HG03521 (cell line): ENCODE results near the gene CFAP210.

Source experiments
- ATAC-seq: cut with Tn5 transposase; IDR thresholded peaks from one replicate; pipeline ENCODE4 v1.9.1; 2021; ENCODE audit warnings: mild to moderate bottlenecking, moderate library complexity; ENCODE audit not compliant: unreplicated experiment

The CFAP210 gene

GRCh38 chr2:169673921-169674320 is 20.3 kb downstream of the CFAP210 start:
- ATAC-seq, result no peak

DNA sequence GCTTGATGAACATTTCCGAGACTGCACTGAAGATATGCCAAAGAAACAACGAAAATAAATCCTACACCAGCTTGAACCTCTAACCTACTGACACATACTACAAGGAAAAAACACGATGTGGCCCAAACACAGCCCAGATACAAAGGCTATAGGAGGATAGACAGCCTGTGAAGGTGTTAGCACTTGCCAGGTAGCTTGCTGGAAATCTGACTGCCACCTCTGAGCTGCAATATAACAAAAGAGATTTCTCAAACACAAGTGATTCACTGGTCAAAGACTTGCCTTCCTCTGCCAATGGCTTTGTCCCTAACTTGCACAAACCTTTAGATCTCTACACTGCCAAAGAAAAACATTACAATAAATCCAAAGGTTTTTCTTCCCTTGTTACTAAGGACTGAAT is 21.1 kb downstream of the CFAP210 start:
- ATAC-seq, result no peak

DNA sequence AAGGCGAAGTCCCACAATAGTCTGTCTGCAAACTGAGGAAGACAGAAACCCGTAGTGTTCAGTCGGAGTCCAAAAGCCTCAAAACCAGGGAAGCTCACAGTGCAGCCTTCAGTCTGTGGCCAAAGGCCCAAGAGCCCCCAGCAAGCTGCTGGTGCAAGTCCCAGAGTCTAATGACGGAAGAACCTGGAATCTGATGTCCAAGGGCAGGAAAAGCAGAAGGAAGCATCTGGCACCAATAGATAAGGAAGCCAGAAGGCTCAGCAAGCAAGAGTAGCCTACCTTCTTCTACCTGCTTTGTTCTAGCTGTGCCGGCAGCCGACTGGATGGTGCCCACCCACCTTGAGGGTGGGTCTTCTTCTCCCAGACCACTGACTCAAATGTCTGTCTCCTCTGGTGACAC is 21.8 kb downstream of the CFAP210 start:
- ATAC-seq, result no peak

- ATAC-seq, result no peak
Measured at GRCh38 chr2:169670937-169671336, 23.3 kb downstream of the CFAP210 start.

GRCh38 chr2:169670215-169670651 is 24.0 kb downstream of the CFAP210 start:
- no peak for ATAC-seq

GRCh38 chr2:169667583-169667982 is 26.6 kb downstream of the CFAP210 start:
- no peak for ATAC-seq

GRCh38 chr2:169664978-169665930 is 29.0 kb downstream of the CFAP210 start:
- ATAC-seq, result no peak

DNA sequence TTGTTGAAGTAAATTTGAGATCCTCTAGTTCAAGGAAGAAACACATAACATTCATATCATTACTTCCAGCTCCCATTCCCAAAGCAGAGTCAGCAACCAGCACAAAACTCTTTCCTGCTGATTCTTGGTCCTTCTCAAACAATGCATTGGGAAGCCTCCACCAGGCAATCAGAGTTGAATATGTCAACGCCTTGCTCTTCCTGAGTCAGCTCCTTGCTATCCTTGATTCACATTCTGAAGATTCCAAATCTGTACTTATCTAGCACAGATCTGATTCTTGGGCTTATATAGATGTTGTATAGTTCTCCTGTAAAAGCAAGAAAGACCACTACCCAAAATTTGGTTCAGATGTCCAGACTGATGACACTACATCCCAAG is 29.6 kb downstream of the CFAP210 start:
- no peak for ATAC-seq

- no peak for ATAC-seq
Measured at GRCh38 chr2:169663247-169663646, 31.0 kb downstream of the CFAP210 start.

- no peak for ATAC-seq
Measured at GRCh38 chr2:169662744-169663143, 31.5 kb downstream of the CFAP210 start.

DNA sequence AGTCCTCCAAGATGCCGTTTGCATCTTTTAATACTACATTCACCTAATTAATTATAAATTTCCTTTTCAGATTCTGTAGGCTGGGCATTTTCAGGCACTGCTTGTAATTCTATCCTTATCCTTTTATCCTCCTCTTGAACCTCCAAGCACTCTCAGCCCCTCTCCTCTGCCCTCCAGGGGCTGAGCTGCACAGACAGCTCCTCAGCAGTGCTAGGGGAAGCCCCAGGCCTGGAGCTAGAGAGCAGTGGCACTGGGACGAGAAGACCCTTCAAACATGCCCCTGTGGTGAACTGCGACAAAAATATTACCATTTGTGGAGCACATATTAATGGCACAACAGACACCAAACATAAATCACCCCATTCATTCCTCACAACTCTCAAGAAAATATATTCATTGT is 32.9 kb downstream of the CFAP210 start:
- ATAC-seq, result no peak

DNA sequence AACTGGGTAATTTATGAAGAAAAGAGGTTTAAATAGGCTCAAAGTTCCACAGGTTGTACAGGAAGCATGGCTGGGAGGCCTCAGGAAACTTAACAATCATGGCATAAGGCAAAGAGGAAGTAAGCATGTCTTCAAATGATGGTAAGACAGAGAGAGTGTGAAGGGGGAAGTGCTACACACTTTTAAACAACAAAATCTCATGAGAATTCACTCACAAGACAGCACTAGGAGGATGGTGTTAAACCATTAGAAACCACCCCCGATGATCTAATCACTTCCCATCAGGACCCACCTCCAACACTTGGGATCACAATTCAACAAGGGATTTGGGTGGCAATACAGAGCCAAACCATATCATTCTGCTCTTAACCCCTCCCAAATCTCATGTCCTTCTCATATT is 34.9 kb downstream of the CFAP210 start:
- no peak for ATAC-seq

- ATAC-seq, result no peak
Measured at GRCh38 chr2:169658877-169659276, 35.3 kb downstream of the CFAP210 start.

- ATAC-seq, result no peak
Measured at GRCh38 chr2:169656164-169656563, 38.0 kb downstream of the CFAP210 start.

GRCh38 chr2:169653636-169654035 is 40.6 kb downstream of the CFAP210 start:
- ATAC-seq, result no peak

- ATAC-seq, result no peak
Measured at GRCh38 chr2:169649278-169649677, 44.9 kb downstream of the CFAP210 start.

DNA sequence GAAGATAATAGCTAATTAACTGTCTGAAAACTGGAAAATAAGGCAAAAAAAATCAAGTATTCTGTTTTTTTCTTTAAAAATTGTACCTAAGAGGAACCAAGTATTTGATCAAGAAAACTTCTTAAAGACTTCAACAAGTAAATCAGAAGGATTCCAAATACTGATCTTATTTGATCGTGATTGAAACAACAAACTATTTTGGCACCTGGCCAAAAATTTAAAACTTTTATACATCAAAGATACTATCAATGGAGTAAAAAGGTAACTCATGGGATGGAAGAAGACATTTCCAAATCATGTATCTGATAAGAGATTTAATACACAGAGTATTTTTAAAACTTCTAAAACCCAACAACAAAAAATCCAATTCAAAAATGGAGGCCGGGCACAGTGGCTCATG is 46.7 kb downstream of the CFAP210 start:
- no peak for ATAC-seq

DNA sequence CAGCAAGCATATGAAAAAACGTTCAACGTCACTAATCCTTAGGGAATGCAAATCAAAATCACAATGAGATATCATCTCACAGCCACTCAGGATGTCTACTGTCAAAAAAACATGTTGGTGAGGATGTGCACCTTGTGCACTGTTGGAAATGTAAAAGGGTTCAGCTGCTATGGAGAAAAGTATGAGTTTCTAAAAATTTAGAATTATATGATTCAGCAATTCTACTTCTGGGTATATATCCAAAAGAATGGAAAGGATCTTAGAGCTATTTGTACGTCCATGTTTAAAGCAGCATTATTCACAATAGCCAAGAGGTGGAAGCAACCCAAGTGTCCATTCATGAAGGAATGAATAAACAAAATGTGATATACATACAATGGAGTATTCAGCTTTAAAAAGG is 50.0 kb downstream of the CFAP210 start:
- ATAC-seq, result no peak

- no peak for ATAC-seq
Measured at GRCh38 chr2:169641464-169641863, 52.7 kb downstream of the CFAP210 start.

GRCh38 chr2:169640104-169640503 is 54.1 kb downstream of the CFAP210 start:
- no peak for ATAC-seq

- no peak for ATAC-seq
Measured at GRCh38 chr2:169637620-169638019, 56.6 kb downstream of the CFAP210 start.

- no peak for ATAC-seq
Measured at GRCh38 chr2:169636440-169637097, 57.6 kb downstream of the CFAP210 start.
